Measurements from ENCODE around the gene RGPD8.

- TF ChIP-seq CTCF (IDR thresholded peaks at IDR 0.05) (no peak), ZNF423 (CRISPR knock-in tag; IDR thresholded peaks at IDR 0.05) (no peak), CREM (CRISPR knock-in tag; IDR thresholded peaks at IDR 0.05) (no peak), TCF7 (CRISPR knock-in tag; IDR thresholded peaks at IDR 0.05; ENCODE audit: low read depth) (no peak), MYBL2 (CRISPR knock-in tag; IDR thresholded peaks at IDR 0.05) (no peak), MAX (CRISPR knock-in tag; IDR thresholded peaks at IDR 0.05) (no peak)
These were observed 91.3 kb downstream of the RGPD8 start for GRCh38 chr2:112342067-112342550.

Data from WTC11 (cell line).